OCI-LY7 (cell line): ENCODE measurements around the gene CHN1. TPM values are rescaled to one million over a fixed set of nuclear protein-coding genes. Genes with fewer than 3 reads are reported as not detected.

Experiments used
- BruUV-seq: library from RNA; stranded (reverse); fragments of 400-500 nt; replicated peaks from 2 replicates; lab custom pipeline; 2021; lab: Mats Ljungman, UMichigan
- CTCF ChIA-PET: fragments of 300-600 bp; sonication (Branson Sonifier 250); formaldehyde crosslinking; loops from one replicate; lab custom pipeline; 2022; ENCODE audit warnings: antibody characterized with exemption; ENCODE audit not compliant: unreplicated experiment; lab: Charles Lee
- POLR2A ChIA-PET: fragments of 300-600 bp; sonication (Branson Sonifier 250); formaldehyde crosslinking; loops from one replicate; lab custom pipeline; 2022; ENCODE audit warnings: antibody characterized with exemption; lab: Charles Lee
- DNase-seq: peaks from one replicate; pipeline ENCODE4 v3.0.0-alpha.2; 2015; ENCODE audit warnings: low spot score
- H2AFZ ChIP-seq: fragments of 200-600 bp; sonication (generic), shearing (Covaris generic); 2 replicates; pipeline ENCODE4 v1.6.1; 2014; ENCODE audit warnings: mild to moderate bottlenecking, antibody characterized with exemption, low read length, moderate library complexity
- H3K27ac ChIP-seq: fragments of 200-600 bp; sonication (generic); 2 replicates; pipeline ENCODE4 v1.5.1; 2014; ENCODE audit warnings: mixed run types, low read depth, mild to moderate bottlenecking, moderate library complexity, low read length, inconsistent platforms; ENCODE audit not compliant: poor library complexity, severe bottlenecking
- H3K36me3 ChIP-seq: fragments of 200-600 bp; sonication (generic); 2 replicates; pipeline ENCODE4 v1.6.1; 2014; ENCODE audit warnings: mild to moderate bottlenecking, antibody characterized with exemption, low read length, moderate library complexity, mixed read lengths; ENCODE audit not compliant: insufficient read depth
- H3K4me1 ChIP-seq: fragments of 200-600 bp; sonication (generic); 2 replicates; pipeline ENCODE4 v1.5.1; 2014; ENCODE audit warnings: mild to moderate bottlenecking, low read length; ENCODE audit not compliant: insufficient read depth, poor library complexity, severe bottlenecking
- H3K4me2 ChIP-seq: fragments of 200-600 bp; sonication (generic); 2 replicates; pipeline ENCODE4 v1.6.1; 2014; ENCODE audit warnings: mild to moderate bottlenecking, low read length
- H3K4me3 ChIP-seq: fragments of 200-600 bp; sonication (generic); 2 replicates; pipeline ENCODE4 v1.5.1; 2014; ENCODE audit warnings: mild to moderate bottlenecking, low read depth, low read length; ENCODE audit not compliant: poor library complexity, severe bottlenecking
- H3K79me2 ChIP-seq: fragments of 200-600 bp; sonication (generic); 2 replicates; pipeline ENCODE4 v1.6.1; 2016; ENCODE audit warnings: low read depth, mild to moderate bottlenecking, low read length, moderate library complexity, mixed read lengths; ENCODE audit not compliant: insufficient read depth
- H3K9me2 ChIP-seq: fragments of 200-600 bp; sonication (generic); 2 replicates; pipeline ENCODE4 v1.6.1; 2016; ENCODE audit warnings: mild to moderate bottlenecking, low read length, mixed read lengths; ENCODE audit not compliant: insufficient read depth
- H3K9me3 ChIP-seq: fragments of 200-600 bp; sonication (generic); 2 replicates; pipeline ENCODE4 v1.6.1; 2014; ENCODE audit warnings: mild to moderate bottlenecking, mixed run types, low read length, mixed read lengths
- H4K20me1 ChIP-seq: fragments of 200-600 bp; sonication (generic); 2 replicates; pipeline ENCODE4 v1.6.1; 2014; ENCODE audit warnings: mild to moderate bottlenecking, antibody characterized with exemption, low read length, moderate library complexity, mixed read lengths; ENCODE audit not compliant: insufficient read depth
- CTCF ChIP-seq: fragments of 200-600 bp; sonication (generic); conservative IDR thresholded peaks from 2 replicates; pipeline ENCODE4 v1.5.1; 2014; ENCODE audit warnings: mild to moderate bottlenecking, antibody characterized with exemption, low read length, moderate library complexity, mixed read lengths
- EZH2phosphoT487 ChIP-seq: fragments of 200-600 bp; sonication (generic); IDR thresholded peaks from 2 replicates; pipeline ENCODE4 v1.6.1; 2018; ENCODE audit warnings: low read depth, borderline replicate concordance, mild to moderate bottlenecking, mixed run types, antibody characterized with exemption, low read length, moderate library complexity, mixed read lengths
- intact Hi-C: fragments of 100-400 bp; cut with micrococcal nuclease; formaldehyde crosslinking; loops from one replicate; pipeline ENCODE4 v1.10.0; 2022; ENCODE audit not compliant: unreplicated experiment
- total RNA-seq, 2 experiments: library from RNA; depleted of rRNA in 1 of 2; stranded (reverse); fragments of >200 nt in 1 of 2; shearing (Covaris generic) in 1 of 2; gene quantifications; 2 replicates each; pipeline ENCODE4 v1.2.3, GENCODE V29; 2014 to 2022

Gene CHN1
- total RNA-seq, 2 experiments from 2014 or later, result 0.44 TPM; not detected in 1

- H3K9me3 ChIP-seq, result no peaks in the 10 kb centered on the region
- H2AFZ ChIP-seq, result no peak overlapping the region
- intact Hi-C loops, result no loop called here
- no peak overlapping the region for H3K4me3 ChIP-seq
- no peaks in the 10 kb centered on the region for H3K9me2 ChIP-seq
- H3K36me3 ChIP-seq, result no peaks in the 10 kb centered on the region
- no peaks in the 10 kb centered on the region for H3K4me1 ChIP-seq
- H3K4me2 ChIP-seq, result no peak overlapping the region
- H3K27ac ChIP-seq, result no peak overlapping the region
- no peaks in the 10 kb centered on the region for H3K79me2 ChIP-seq
- ChIA-PET POLR2A (interaction anchor here (0.7 kb wide), 1 partner anchor 123 kb away, joined by 3 read pairs; no protein-coding TSS in a partner anchor), CTCF (no interaction called here)
- TF ChIP-seq EZH2phosphoT487 (no peak), CTCF (no peak)
- BruUV-seq, result no TSS peak
- H4K20me1 ChIP-seq, result no peaks in the 10 kb centered on the region
- no peak for DNase-seq
These were observed 10.2 kb upstream of the CHN1 start for GRCh38 chr2:175015340-175015739.

GRCh38 chr2:175012516-175012915 lies 7.3 kb upstream of the CHN1 start:
- Histone ChIP-seq H4K20me1 (no peaks in the 10 kb centered on the region), H3K36me3 (no peaks in the 10 kb centered on the region), H3K4me2 (no peak overlapping the region), H3K27ac (no peak overlapping the region), H3K4me1 (no peaks in the 10 kb centered on the region), H3K9me3 (no peaks in the 10 kb centered on the region), H2AFZ (no peak overlapping the region), H3K9me2 (no peaks in the 10 kb centered on the region), H3K4me3 (no peak overlapping the region), H3K79me2 (no peaks in the 10 kb centered on the region)
- TF ChIP-seq CTCF (no peak), EZH2phosphoT487 (no peak)
- BruUV-seq, result no TSS peak
- intact Hi-C loops, result no loop called here
- CTCF ChIA-PET, result no interaction called here
- DNase-seq, result no peak
- POLR2A ChIA-PET, result no interaction called here

GRCh38 chr2:175011505-175011904 lies 6.3 kb upstream of the CHN1 start:
- no peak for DNase-seq
- ChIA-PET CTCF (no interaction called here), POLR2A (interaction anchor here (0.7 to 1.7 kb wide), 3 partner anchors 9 to 990 kb away, joined by 3 to 6 read pairs (median 4); no protein-coding TSS in a partner anchor)
- Histone ChIP-seq H3K4me3 (no peak overlapping the region), H3K9me2 (no peaks in the 10 kb centered on the region), H3K79me2 (no peaks in the 10 kb centered on the region), H4K20me1 (no peaks in the 10 kb centered on the region), H3K4me2 (no peak overlapping the region), H3K27ac (no peak overlapping the region), H3K4me1 (no peaks in the 10 kb centered on the region), H3K9me3 (no peaks in the 10 kb centered on the region), H2AFZ (no peak overlapping the region), H3K36me3 (no peaks in the 10 kb centered on the region)
- TF ChIP-seq EZH2phosphoT487 (no peak), CTCF (no peak)
- BruUV-seq, result no TSS peak
- intact Hi-C loops, result no loop called here
